SK-N-SH (cell line): ENCODE measurements around the gene CSRNP2. TPM values are rescaled to one million over a fixed set of nuclear protein-coding genes. Genes with fewer than 3 reads are reported as not detected.

Experiments
- CTCF ChIA-PET: fragments of 300-600, 350-600 bp; formaldehyde crosslinking; extraction: SDS; loops from one replicate; lab custom pipeline; 2021; lab: Yijun Ruan, JAX
- POLR2A ChIA-PET: fragments of 350-600 bp; sonication (Branson Sonifier 250); formaldehyde crosslinking; extraction: SDS; loops from one replicate; lab custom pipeline; 2020; ENCODE audit warnings: antibody characterized with exemption, inconsistent platforms; lab: Yijun Ruan, JAX
- DNase-seq: peaks from one replicate; pipeline ENCODE4 v3.0.0; 2012
- H2AFZ ChIP-seq: fragments of 200-600 bp; sonication (generic); 2 replicates; pipeline ENCODE4 v1.8.1; 2016; ENCODE audit warnings: antibody characterized with exemption, mild to moderate bottlenecking, low read depth
- H3F3A ChIP-seq: fragments of 200-600 bp; sonication (generic); replicated peaks from 2 replicates; pipeline ENCODE3; 2016; ENCODE audit warnings: antibody characterized with exemption, mild to moderate bottlenecking; ENCODE audit not compliant: insufficient read depth
- H3K27ac ChIP-seq, 2 experiments: fragments of 200-500 bp in 1 of 2; fragments of 200-600 bp in 1 of 2; sonication (Bioruptor generic) in 1 of 2; sonication (generic), shearing (Covaris generic) in 1 of 2; 2 replicates each; pipeline versions ENCODE4 v1.5.1 to v1.6.1; 2014 to 2016; ENCODE audit warnings: low read depth in 2 of 2, inconsistent platforms in 1 of 2, low read length in 1 of 2, mild to moderate bottlenecking in 1 of 2, mixed read lengths in 1 of 2
- H3K27me3 ChIP-seq: fragments of 200-600 bp; sonication (generic), shearing (Covaris generic); 2 replicates; pipeline ENCODE4 v1.6.1; 2016; ENCODE audit warnings: mixed run types; ENCODE audit not compliant: insufficient read depth
- H3K36me3 ChIP-seq, 2 experiments: fragments of 200-500 bp in 1 of 2; fragments of 200-600 bp in 1 of 2; sonication (Bioruptor generic) in 1 of 2; sonication (generic) in 1 of 2; replicated peaks in 1 of 2; 2 replicates each; pipeline versions ENCODE3 to v1.5.1; 2014 to 2016; ENCODE audit warnings: low read length in 1 of 2, mild to moderate bottlenecking in 1 of 2; ENCODE audit not compliant: insufficient read depth in 2 of 2, control insufficient read depth in 1 of 2
- H3K4me1 ChIP-seq, 2 experiments: fragments of 200-500 bp in 1 of 2; fragments of 200-600 bp in 1 of 2; sonication (Bioruptor generic) in 1 of 2; sonication (generic), shearing (Covaris generic) in 1 of 2; 2 replicates each; pipeline versions ENCODE4 v1.5.1 to v1.6.1; 2014 to 2016; ENCODE audit warnings: low read depth in 1 of 2, low read length in 1 of 2, mixed run types in 1 of 2; ENCODE audit not compliant: insufficient read depth in 2 of 2, control insufficient read depth in 1 of 2
- H3K4me2 ChIP-seq: fragments of 200-600 bp; sonication (generic), shearing (Covaris generic); 2 replicates; pipeline ENCODE4 v1.6.1; 2017; ENCODE audit warnings: mixed run types
- H3K4me3 ChIP-seq, 2 experiments: fragments of 200-500 bp in 1 of 2; fragments of 200-600 bp in 1 of 2; sonication (Bioruptor generic) in 1 of 2; sonication (generic), shearing (Covaris generic) in 1 of 2; 2 replicates each; pipeline versions ENCODE4 v1.5.1 to v1.8.1; 2014 to 2016; ENCODE audit warnings: low read depth in 2 of 2, inconsistent platforms in 1 of 2, low read length in 1 of 2, mild to moderate bottlenecking in 1 of 2, mixed read lengths in 1 of 2, moderate library complexity in 1 of 2
- H3K79me2 ChIP-seq: fragments of 200-600 bp; sonication (generic); 2 replicates; pipeline ENCODE4 v1.8.1; 2017; ENCODE audit warnings: mild to moderate bottlenecking; ENCODE audit not compliant: insufficient read depth
- H3K9ac ChIP-seq: fragments of 200-600 bp; sonication (generic); 2 replicates; pipeline ENCODE4 v1.6.1; 2017; ENCODE audit warnings: mixed run types
- H3K9me2 ChIP-seq: fragments of 200-600 bp; sonication (generic); 2 replicates; pipeline ENCODE4 v1.6.1; 2017; ENCODE audit warnings: mixed run types
- H3K9me3 ChIP-seq: fragments of 200-600 bp; sonication (generic); 2 replicates; pipeline ENCODE4 v1.6.1; 2017; ENCODE audit warnings: mixed run types, mild to moderate bottlenecking, moderate library complexity
- H4K20me1 ChIP-seq: fragments of 200-600 bp; sonication (generic); 2 replicates; pipeline ENCODE4 v1.6.1; 2017; ENCODE audit warnings: mild to moderate bottlenecking, mixed run types; ENCODE audit not compliant: insufficient read depth
- CHD2 ChIP-seq: fragments of 150-350 bp; IDR thresholded peaks from 2 replicates; pipeline ENCODE4 v1.6.1; 2018; ENCODE audit warnings: low read length; ENCODE audit not compliant: partially characterized antibody
- EP300 ChIP-seq, 2 experiments: IDR thresholded peaks; 2 replicates each; pipeline versions ENCODE4 v1.4.0 to v1.6.1; 2012; ENCODE audit warnings: borderline replicate concordance in 1 of 2, low read depth in 1 of 2, low read length in 1 of 2
- FOXM1 ChIP-seq: IDR thresholded peaks from 2 replicates; pipeline ENCODE4 v1.4.0; 2012; ENCODE audit warnings: low read depth, mild to moderate bottlenecking
- MAX ChIP-seq: IDR thresholded peaks from 2 replicates; pipeline ENCODE4 v1.4.0; 2012; ENCODE audit warnings: low read depth
- NFIC ChIP-seq: IDR thresholded peaks from 2 replicates; pipeline ENCODE4 v1.4.0; 2012; ENCODE audit warnings: borderline replicate concordance
- NRF1 ChIP-seq: IDR thresholded peaks from 2 replicates; pipeline ENCODE4 v1.6.1; 2012; ENCODE audit warnings: low read depth, mild to moderate bottlenecking, low read length
- PBX3 ChIP-seq: IDR thresholded peaks from 2 replicates; pipeline ENCODE4; 2012
- RCOR1 ChIP-seq: fragments of 150-350 bp; IDR thresholded peaks from 2 replicates; pipeline ENCODE4 v1.6.1; 2017; ENCODE audit warnings: antibody characterized with exemption, low read length
- REST ChIP-seq: IDR thresholded peaks from 2 replicates; pipeline ENCODE4 v1.6.1; 2012; ENCODE audit warnings: mild to moderate bottlenecking, low read depth, low read length, moderate library complexity
- RXRA ChIP-seq: IDR thresholded peaks from 2 replicates; pipeline ENCODE4 v1.4.0; 2012; ENCODE audit warnings: low read depth, mild to moderate bottlenecking, borderline replicate concordance
- SMC3 ChIP-seq: IDR thresholded peaks from 2 replicates; pipeline ENCODE4 v1.6.1; 2012; ENCODE audit warnings: low read depth, low read length, improper control_type of control experiment
- USF2 ChIP-seq: fragments of 150-350 bp; IDR thresholded peaks from 2 replicates; pipeline ENCODE4 v1.6.1; 2017; ENCODE audit warnings: antibody characterized with exemption, low read length, low read depth, borderline replicate concordance
- ZBTB33 ChIP-seq: IDR thresholded peaks from 2 replicates; pipeline ENCODE4 v1.4.0; 2012; ENCODE audit warnings: low read depth, borderline replicate concordance
- WGBS: methylation state at CpG from one replicate; pipeline ENCODE4 v1.1.6; 2017; ENCODE audit warnings: low lambda C conversion rate; 5-methylcytosine and 5-hydroxymethylcytosine counted together
- polyA plus RNA-seq, 3 experiments: library from polyadenylated mRNA; depleted of rRNA; stranded (reverse); fragments of >200 nt; gene quantifications; 2 replicates each; pipeline ENCODE4 v1.2.3, GENCODE V29; 2012

The CSRNP2 gene
- polyA plus RNA-seq, 1 of the 3 experiments (the other 2 are of a cell fraction), result 18.7 TPM

GRCh38 chr12:51132693-51133092 is 49.3 kb upstream of the CSRNP2 start:
- peaks cover 13% of the 10 kb centered on the region for H3F3A ChIP-seq
- no peak overlapping the region for H3K4me3 ChIP-seq
- H3K36me3 ChIP-seq, result no peaks in the 10 kb centered on the region
- ChIA-PET CTCF (interaction anchor here (1.0 to 1.6 kb wide), 2 partner anchors 11 to 85 kb away, joined by 3 read pairs; no protein-coding TSS in a partner anchor), POLR2A (no interaction called here)
- no peak overlapping the region for H3K9ac ChIP-seq
- 69% methylated on average over 5 of the region's 5 CpGs for WGBS
- H3K9me2 ChIP-seq, result no peaks in the 10 kb centered on the region
- no peak for TF ChIP-seq SMC3
- TF ChIP-seq RCOR1, result no peak
- TF ChIP-seq REST, result no peak
- TF ChIP-seq EP300 (IDR thresholded peaks at IDR 0.05; ENCODE audit: borderline replicate concordance in 1 of 2, low read depth in 1 of 2, low read length in 1 of 2), result no peak
- no peak for TF ChIP-seq FOXM1
- TF ChIP-seq NFIC, result no peak
- TF ChIP-seq MAX, result no peak
- no peak for TF ChIP-seq PBX3
- no peak for TF ChIP-seq ZBTB33
- no peak for TF ChIP-seq CHD2
- no peak for TF ChIP-seq NRF1
- no peak for TF ChIP-seq RXRA
- TF ChIP-seq USF2, result no peak
- H3K79me2 ChIP-seq, result peaks cover 18% of the 10 kb centered on the region
- H3K27me3 ChIP-seq, result no peaks in the 10 kb centered on the region
- H3K9me3 ChIP-seq, result no peaks in the 10 kb centered on the region
- no peak overlapping the region for H3K4me2 ChIP-seq
- H3K27ac ChIP-seq, result no peak overlapping the region
- no peak for DNase-seq
- no peak overlapping the region for H2AFZ ChIP-seq
- H4K20me1 ChIP-seq, result peaks cover 3% of the 10 kb centered on the region
- H3K4me1 ChIP-seq, result peaks cover 0 to 1% of the 10 kb centered on the region in 2 experiments; a peak in 1 of 4 replicates
